ENCODE data around the gene RALGPS1.

RALGPS1 gene

GRCh38 chr9:127195976-127196825 lies 281.6 kb downstream of the RALGPS1 start:
- 94 to 95% methylated on average over 19 of the region's 19 CpGs for WGBS, 2 experiments
- Histone ChIP-seq H3K9me3 (ENCODE audit: control insufficient read depth, low read length) (no peaks in the 10 kb centered on the region), H3K4me3 (ENCODE audit: insufficient read depth, low read depth, low read length) (no peak overlapping the region), H3K36me3 (ENCODE audit: control insufficient read depth, insufficient read depth, low read length) (no peaks in the 10 kb centered on the region), H3K27me3 (ENCODE audit: control insufficient read depth, insufficient read depth, low read length, poor library complexity, severe bottlenecking) (no peaks in the 10 kb centered on the region), H3K27ac (ENCODE audit: insufficient read depth, low read depth, low read length, poor library complexity, severe bottlenecking) (no peak overlapping the region), H3K4me1 (ENCODE audit: control insufficient read depth, insufficient read depth, low read length) (peaks cover 6% of the 10 kb centered on the region)

- H3K36me3 ChIP-seq (ENCODE audit: control insufficient read depth, insufficient read depth, low read length): no peaks in the 10 kb centered on the region
- WGBS, 2 experiments: 60 to 61% methylated on average over 3 of the region's 3 CpGs
- H3K4me3 ChIP-seq (ENCODE audit: insufficient read depth, low read depth, low read length): no peak overlapping the region
- H3K27me3 ChIP-seq (ENCODE audit: control insufficient read depth, insufficient read depth, low read length, poor library complexity, severe bottlenecking): no peaks in the 10 kb centered on the region
- no peak overlapping the region for H3K27ac ChIP-seq (ENCODE audit: insufficient read depth, low read depth, low read length, poor library complexity, severe bottlenecking)
- H3K4me1 ChIP-seq (ENCODE audit: control insufficient read depth, insufficient read depth, low read length): peaks cover 6% of the 10 kb centered on the region
- H3K9me3 ChIP-seq (ENCODE audit: control insufficient read depth, low read length): no peaks in the 10 kb centered on the region
These were observed 282.2 kb downstream of the RALGPS1 start for GRCh38 chr9:127196826-127197145.

- H3K4me3 ChIP-seq (ENCODE audit: insufficient read depth, low read depth, low read length): no peak overlapping the region
- no peaks in the 10 kb centered on the region for H3K27me3 ChIP-seq (ENCODE audit: control insufficient read depth, insufficient read depth, low read length, poor library complexity, severe bottlenecking)
- 93 to 95% methylated on average over 13 of the region's 13 CpGs for WGBS, 2 experiments
- H3K36me3 ChIP-seq (ENCODE audit: control insufficient read depth, insufficient read depth, low read length): no peaks in the 10 kb centered on the region
- no peaks in the 10 kb centered on the region for H3K9me3 ChIP-seq (ENCODE audit: control insufficient read depth, low read length)
- H3K27ac ChIP-seq (ENCODE audit: insufficient read depth, low read depth, low read length, poor library complexity, severe bottlenecking): no peak overlapping the region
- peaks cover 6% of the 10 kb centered on the region for H3K4me1 ChIP-seq (ENCODE audit: control insufficient read depth, insufficient read depth, low read length)
These were observed 282.7 kb downstream of the RALGPS1 start for GRCh38 chr9:127197186-127197860.

GRCh38 chr9:127197861-127198430 lies 283.4 kb downstream of the RALGPS1 start:
- Histone ChIP-seq H3K27me3 (ENCODE audit: control insufficient read depth, insufficient read depth, low read length, poor library complexity, severe bottlenecking) (no peaks in the 10 kb centered on the region), H3K9me3 (ENCODE audit: control insufficient read depth, low read length) (no peaks in the 10 kb centered on the region), H3K27ac (ENCODE audit: insufficient read depth, low read depth, low read length, poor library complexity, severe bottlenecking) (no peak overlapping the region), H3K36me3 (ENCODE audit: control insufficient read depth, insufficient read depth, low read length) (no peaks in the 10 kb centered on the region), H3K4me1 (ENCODE audit: control insufficient read depth, insufficient read depth, low read length) (peaks cover 6% of the 10 kb centered on the region), H3K4me3 (ENCODE audit: insufficient read depth, low read depth, low read length) (no peak overlapping the region)
- WGBS, 2 experiments: 95% methylated on average over 8 of the region's 8 CpGs

GRCh38 chr9:127198587-127198986 lies 284.0 kb downstream of the RALGPS1 start:
- H3K9me3 ChIP-seq (ENCODE audit: control insufficient read depth, low read length): no peaks in the 10 kb centered on the region
- no peak overlapping the region for H3K4me3 ChIP-seq (ENCODE audit: insufficient read depth, low read depth, low read length)
- 89 to 93% methylated on average over 7 of the region's 7 CpGs for WGBS, 2 experiments
- peaks cover 6% of the 10 kb centered on the region for H3K4me1 ChIP-seq (ENCODE audit: control insufficient read depth, insufficient read depth, low read length)
- no peaks in the 10 kb centered on the region for H3K36me3 ChIP-seq (ENCODE audit: control insufficient read depth, insufficient read depth, low read length)
- H3K27me3 ChIP-seq (ENCODE audit: control insufficient read depth, insufficient read depth, low read length, poor library complexity, severe bottlenecking): no peaks in the 10 kb centered on the region
- no peak overlapping the region for H3K27ac ChIP-seq (ENCODE audit: insufficient read depth, low read depth, low read length, poor library complexity, severe bottlenecking)

- H3K27me3 ChIP-seq (ENCODE audit: control insufficient read depth, insufficient read depth, low read length, poor library complexity, severe bottlenecking): no peaks in the 10 kb centered on the region
- no peaks in the 10 kb centered on the region for H3K9me3 ChIP-seq (ENCODE audit: control insufficient read depth, low read length)
- H3K27ac ChIP-seq (ENCODE audit: insufficient read depth, low read depth, low read length, poor library complexity, severe bottlenecking): no peak overlapping the region
- H3K4me1 ChIP-seq (ENCODE audit: control insufficient read depth, insufficient read depth, low read length): peaks cover 6% of the 10 kb centered on the region
- no peaks in the 10 kb centered on the region for H3K36me3 ChIP-seq (ENCODE audit: control insufficient read depth, insufficient read depth, low read length)
- 49 to 55% methylated on average over 15 of the region's 15 CpGs for WGBS, 2 experiments
- no peak overlapping the region for H3K4me3 ChIP-seq (ENCODE audit: insufficient read depth, low read depth, low read length)
These were observed 284.6 kb downstream of the RALGPS1 start for GRCh38 chr9:127199001-127199791.

- H3K27me3 ChIP-seq (ENCODE audit: control insufficient read depth, insufficient read depth, low read length, poor library complexity, severe bottlenecking): no peaks in the 10 kb centered on the region
- H3K4me3 ChIP-seq (ENCODE audit: insufficient read depth, low read depth, low read length): no peak overlapping the region
- H3K36me3 ChIP-seq (ENCODE audit: control insufficient read depth, insufficient read depth, low read length): no peaks in the 10 kb centered on the region
- H3K27ac ChIP-seq (ENCODE audit: insufficient read depth, low read depth, low read length, poor library complexity, severe bottlenecking): no peak overlapping the region
- H3K4me1 ChIP-seq (ENCODE audit: control insufficient read depth, insufficient read depth, low read length): peaks cover 6% of the 10 kb centered on the region
- WGBS, 2 experiments: 81 to 82% methylated on average over 10 of the region's 10 CpGs
- H3K9me3 ChIP-seq (ENCODE audit: control insufficient read depth, low read length): no peaks in the 10 kb centered on the region
These were observed 285.7 kb downstream of the RALGPS1 start for GRCh38 chr9:127200106-127200862.

GRCh38 chr9:127201071-127201541 lies 286.5 kb downstream of the RALGPS1 start:
- 93% methylated on average over 6 of the region's 6 CpGs for WGBS, 2 experiments
- Histone ChIP-seq H3K9me3 (ENCODE audit: control insufficient read depth, low read length) (no peaks in the 10 kb centered on the region), H3K27ac (ENCODE audit: insufficient read depth, low read depth, low read length, poor library complexity, severe bottlenecking) (no peak overlapping the region), H3K4me3 (ENCODE audit: insufficient read depth, low read depth, low read length) (no peak overlapping the region), H3K4me1 (ENCODE audit: control insufficient read depth, insufficient read depth, low read length) (peaks cover 6% of the 10 kb centered on the region), H3K36me3 (ENCODE audit: control insufficient read depth, insufficient read depth, low read length) (no peaks in the 10 kb centered on the region), H3K27me3 (ENCODE audit: control insufficient read depth, insufficient read depth, low read length, poor library complexity, severe bottlenecking) (no peaks in the 10 kb centered on the region)

GRCh38 chr9:127201731-127202130 lies 287.1 kb downstream of the RALGPS1 start:
- 93 to 94% methylated on average over 11 of the region's 11 CpGs for whole genome bisulfite sequencing, 2 experiments
- Histone ChIP-seq H3K27me3 (ENCODE audit: control insufficient read depth, insufficient read depth, low read length, poor library complexity, severe bottlenecking) (no peaks in the 10 kb centered on the region), H3K4me1 (ENCODE audit: control insufficient read depth, insufficient read depth, low read length) (peaks cover 6% of the 10 kb centered on the region), H3K4me3 (ENCODE audit: insufficient read depth, low read depth, low read length) (no peak overlapping the region), H3K27ac (ENCODE audit: insufficient read depth, low read depth, low read length, poor library complexity, severe bottlenecking) (no peak overlapping the region), H3K9me3 (ENCODE audit: control insufficient read depth, low read length) (no peaks in the 10 kb centered on the region), H3K36me3 (ENCODE audit: control insufficient read depth, insufficient read depth, low read length) (no peaks in the 10 kb centered on the region)
